Glutamatergic neuron (in vitro differentiated cells): ENCODE data around the gene GRB2. TPM values are rescaled to one million over a fixed set of nuclear protein-coding genes. Genes with fewer than 3 reads are reported as not detected.
A peak's percentile ranks its signal among the peaks of the same experiment; 100 is the strongest.

Experiments used
- DNase-seq: peaks from one replicate; pipeline ENCODE4 v3.0.0; 2022
- H3K27ac Mint-ChIP-seq: one replicate; pipeline ENCODE4 v1.8.0; 2020; ENCODE audit warnings: mild to moderate bottlenecking, mixed read lengths, inconsistent platforms; ENCODE audit not compliant: unreplicated experiment
- H3K27me3 Mint-ChIP-seq: one replicate; pipeline ENCODE4 v1.8.0; 2020; ENCODE audit warnings: mild to moderate bottlenecking, moderate library complexity, mixed read lengths, inconsistent platforms; ENCODE audit not compliant: unreplicated experiment
- H3K36me3 Mint-ChIP-seq: one replicate; pipeline ENCODE4 v1.8.0; 2020; ENCODE audit warnings: mild to moderate bottlenecking, mixed read lengths, inconsistent platforms; ENCODE audit not compliant: unreplicated experiment
- H3K4me1 Mint-ChIP-seq: one replicate; pipeline ENCODE4 v1.8.0; 2020; ENCODE audit warnings: mild to moderate bottlenecking, low read depth, mixed read lengths, inconsistent platforms; ENCODE audit not compliant: unreplicated experiment
- H3K4me3 Mint-ChIP-seq: one replicate; pipeline ENCODE4 v1.8.0; 2020; ENCODE audit warnings: mild to moderate bottlenecking, mixed read lengths, inconsistent platforms; ENCODE audit not compliant: unreplicated experiment
- H3K9me3 Mint-ChIP-seq: one replicate; pipeline ENCODE4 v1.8.0; 2020; ENCODE audit warnings: mild to moderate bottlenecking, moderate library complexity, mixed read lengths, inconsistent platforms; ENCODE audit not compliant: unreplicated experiment
- total RNA-seq: library from RNA; stranded (reverse); fragmentation: NEBNext Ultra II Directional; extraction: Animal tissue kit (Norgen Biotek cat#: 25700); gene quantifications from one replicate; pipeline ENCODE4 v1.2.1, GENCODE V29; 2021; ENCODE audit not compliant: unreplicated experiment
- TF ChIP-seq, protein P1 (sequence below): fragments of 200-600 bp; sonication (generic); IDR thresholded peaks from one replicate; pipeline ENCODE4 v1.5.0; 2021; ENCODE audit not compliant: partially characterized antibody, unreplicated experiment

GRB2 gene
- total RNA-seq, 1 donor from 2014 or later, result 148 TPM

- DNase-seq, result no peak
- peaks cover 3% of the 10 kb centered on the region for H3K27me3 Mint-ChIP-seq
- no peaks in the 10 kb centered on the region for H3K36me3 Mint-ChIP-seq
- H3K27ac Mint-ChIP-seq, result no peak overlapping the region
- peak overlapping the region; percentile 94 for H3K4me3 Mint-ChIP-seq
- peaks cover 2% of the 10 kb centered on the region for H3K4me1 Mint-ChIP-seq
- peaks cover 1% of the 10 kb centered on the region for H3K9me3 Mint-ChIP-seq
- TF ChIP-seq, protein P1, sequence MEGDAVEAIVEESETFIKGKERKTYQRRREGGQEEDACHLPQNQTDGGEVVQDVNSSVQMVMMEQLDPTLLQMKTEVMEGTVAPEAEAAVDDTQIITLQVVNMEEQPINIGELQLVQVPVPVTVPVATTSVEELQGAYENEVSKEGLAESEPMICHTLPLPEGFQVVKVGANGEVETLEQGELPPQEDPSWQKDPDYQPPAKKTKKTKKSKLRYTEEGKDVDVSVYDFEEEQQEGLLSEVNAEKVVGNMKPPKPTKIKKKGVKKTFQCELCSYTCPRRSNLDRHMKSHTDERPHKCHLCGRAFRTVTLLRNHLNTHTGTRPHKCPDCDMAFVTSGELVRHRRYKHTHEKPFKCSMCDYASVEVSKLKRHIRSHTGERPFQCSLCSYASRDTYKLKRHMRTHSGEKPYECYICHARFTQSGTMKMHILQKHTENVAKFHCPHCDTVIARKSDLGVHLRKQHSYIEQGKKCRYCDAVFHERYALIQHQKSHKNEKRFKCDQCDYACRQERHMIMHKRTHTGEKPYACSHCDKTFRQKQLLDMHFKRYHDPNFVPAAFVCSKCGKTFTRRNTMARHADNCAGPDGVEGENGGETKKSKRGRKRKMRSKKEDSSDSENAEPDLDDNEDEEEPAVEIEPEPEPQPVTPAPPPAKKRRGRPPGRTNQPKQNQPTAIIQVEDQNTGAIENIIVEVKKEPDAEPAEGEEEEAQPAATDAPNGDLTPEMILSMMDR, result peak; percentile 4
Measured at GRCh38 chr17:75289832-75290337, 115.6 kb downstream of the GRB2 start.

GRCh38 chr17:75289115-75289831 is 116.2 kb downstream of the GRB2 start, which contains the start of gene SLC25A19:
Gene SLC25A19, minus strand, starts transcription at chr17:75289433. Its CDS starts 2,669 bp downstream, at chr17:75286764.
- Mint-ChIP-seq H3K4me3 (peak within 1 kb of the TSS; percentile 94), H3K27ac (peak within 1 kb of the TSS; percentile 14), H3K4me1 (peaks cover 2% of the 10 kb centered on the region), H3K27me3 (peaks cover 3% of the 10 kb centered on the region), H3K9me3 (peaks cover 1% of the 10 kb centered on the region), H3K36me3 (no peaks in the 10 kb centered on the region)
- peak; percentile 96 for DNase-seq
- TF ChIP-seq, protein P1, result peak; percentile 47

DNA sequence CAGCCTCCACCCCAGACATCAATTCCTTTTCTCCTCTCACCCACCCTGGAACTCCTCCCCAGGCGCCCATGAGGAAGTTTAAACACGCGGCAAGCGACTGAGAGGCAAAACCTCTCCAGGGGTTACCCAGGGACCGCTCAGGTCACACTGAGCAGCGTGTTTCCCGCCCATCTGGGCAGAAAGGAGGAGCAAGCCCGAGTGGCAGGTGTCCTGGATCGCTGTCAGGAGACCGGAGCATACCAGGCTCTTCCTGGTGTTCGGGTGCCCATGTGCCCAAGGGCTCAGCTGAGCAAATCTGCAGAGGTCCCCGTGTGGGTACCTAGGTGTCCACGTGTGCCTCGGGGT is 116.7 kb downstream of the GRB2 start:
- H3K27ac Mint-ChIP-seq, result no peak overlapping the region

DNA sequence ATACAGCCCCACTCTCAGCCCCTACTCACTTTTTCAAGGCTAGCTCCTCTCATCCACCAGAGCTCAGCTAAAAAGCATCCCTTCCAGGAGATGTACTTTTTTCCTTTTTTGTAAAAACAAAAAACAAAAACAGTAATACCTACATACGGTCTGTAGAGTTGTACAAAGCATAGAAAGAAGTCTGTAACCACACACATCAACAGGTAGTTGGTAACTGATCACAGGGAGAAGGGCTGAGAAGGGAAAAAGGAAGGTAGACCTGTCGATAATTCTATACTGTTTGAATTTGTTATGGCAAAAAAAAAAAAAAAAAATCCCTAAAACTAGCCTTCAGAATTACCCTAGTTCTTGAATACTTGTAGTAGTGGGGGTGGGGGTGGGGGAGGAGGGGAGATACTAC is 117.1 kb downstream of the GRB2 start:
- peaks cover 2% of the 10 kb centered on the region for H3K4me1 Mint-ChIP-seq
- no peak for DNase-seq
- H3K9me3 Mint-ChIP-seq, result peaks cover 1% of the 10 kb centered on the region
- TF ChIP-seq, protein P1, result no peak
- no peak overlapping the region for H3K27ac Mint-ChIP-seq
- no peaks in the 10 kb centered on the region for H3K36me3 Mint-ChIP-seq
- H3K4me3 Mint-ChIP-seq, result peak overlapping the region; percentile 94
- H3K27me3 Mint-ChIP-seq, result peaks cover 3% of the 10 kb centered on the region

More for the DNA sequence above, 116.7 kb downstream of the GRB2 start:
- TF ChIP-seq, protein P1, result no peak
- H3K4me3 Mint-ChIP-seq, result peak overlapping the region; percentile 94
- peaks cover 2% of the 10 kb centered on the region for H3K4me1 Mint-ChIP-seq
- peaks cover 3% of the 10 kb centered on the region for H3K27me3 Mint-ChIP-seq
- DNase-seq, result no peak
- no peaks in the 10 kb centered on the region for H3K36me3 Mint-ChIP-seq
- H3K9me3 Mint-ChIP-seq, result peaks cover 1% of the 10 kb centered on the region

GRCh38 chr17:75287221-75287620 is 118.3 kb downstream of the GRB2 start:
- Mint-ChIP-seq H3K27me3 (peaks cover 3% of the 10 kb centered on the region), H3K4me3 (no peak overlapping the region), H3K36me3 (no peaks in the 10 kb centered on the region), H3K4me1 (peaks cover 2% of the 10 kb centered on the region), H3K9me3 (peaks cover 1% of the 10 kb centered on the region), H3K27ac (no peak overlapping the region)
- DNase-seq, result no peak
- TF ChIP-seq, protein P1, result no peak
